HG03521 (cell line): ENCODE results near the gene RADIL.

Experiments used
- ATAC-seq: cut with Tn5 transposase; IDR thresholded peaks from one replicate; pipeline ENCODE4 v1.9.1; 2021; ENCODE audit warnings: mild to moderate bottlenecking, moderate library complexity; ENCODE audit not compliant: unreplicated experiment

The RADIL gene

DNA sequence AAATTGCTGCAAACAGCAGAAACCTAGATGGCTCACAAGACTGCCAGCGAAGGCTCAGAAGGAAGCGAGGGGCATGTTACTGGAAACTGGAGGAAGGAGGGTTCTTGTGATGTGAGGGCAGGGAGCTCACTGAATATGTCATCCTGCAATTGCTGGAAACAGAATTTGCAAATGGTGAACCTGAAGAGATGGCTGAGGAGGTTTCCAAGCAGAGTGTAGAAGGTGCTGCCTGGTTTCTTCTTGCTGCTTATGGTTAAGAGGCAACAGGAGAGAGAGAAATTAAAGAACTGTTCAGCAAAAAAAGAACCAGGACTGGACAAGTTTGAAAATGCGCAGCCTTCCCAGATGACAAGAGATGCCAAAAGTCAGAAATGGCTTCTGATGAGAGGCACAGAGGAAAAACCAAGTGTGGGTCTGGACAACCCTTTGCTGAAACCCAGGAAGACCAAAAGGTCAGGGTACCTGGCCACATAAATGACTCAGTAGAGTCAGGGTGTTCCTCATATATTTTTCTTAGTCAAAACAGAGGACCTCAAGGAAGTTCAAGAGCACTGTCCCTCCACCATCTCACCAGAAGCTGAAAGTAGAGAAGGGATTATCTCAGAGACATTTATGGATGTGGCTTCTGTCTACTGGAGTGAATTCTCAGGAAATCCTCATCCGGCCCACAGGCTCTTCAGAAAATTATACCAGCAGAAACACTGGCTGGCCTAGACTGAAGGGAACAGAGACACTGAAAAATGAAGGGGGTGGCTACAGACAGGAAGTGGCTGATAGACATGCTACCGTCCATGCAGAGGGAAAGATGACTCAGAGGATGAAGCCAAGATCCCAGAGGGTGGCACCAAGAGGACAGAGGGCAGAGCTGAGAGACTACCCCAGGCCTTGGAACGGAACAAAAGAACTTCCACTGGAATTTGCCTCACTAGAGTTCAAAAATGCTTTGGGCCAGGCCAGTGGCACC is 31.8 kb downstream of the RADIL start:
- no peak for ATAC-seq

DNA sequence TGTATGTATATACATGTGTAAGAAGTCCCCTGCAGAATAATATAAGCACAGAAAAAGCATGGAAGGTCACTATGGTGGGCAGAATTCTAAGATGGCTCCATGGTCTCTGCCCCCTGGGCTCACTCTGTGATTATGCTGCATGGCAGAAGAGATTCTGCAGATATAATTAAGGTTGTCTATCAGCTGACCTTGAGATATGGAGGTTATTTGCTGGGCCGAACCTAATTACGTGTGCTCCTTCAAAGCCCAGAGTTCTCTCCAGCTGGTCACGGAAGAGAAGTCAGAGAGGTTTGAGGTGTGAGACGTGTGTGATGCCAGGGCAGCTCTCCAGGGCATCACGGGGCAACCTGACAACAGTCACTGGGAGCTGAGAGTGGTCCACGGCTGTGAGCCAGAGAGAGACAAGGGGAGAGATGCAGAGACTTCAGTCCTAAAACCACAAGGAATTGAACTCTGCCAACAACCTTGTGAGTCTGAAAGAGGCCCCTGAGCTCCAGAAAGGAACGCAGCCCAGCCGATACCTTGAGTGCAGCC is 33.2 kb downstream of the RADIL start:
- no peak for ATAC-seq

DNA sequence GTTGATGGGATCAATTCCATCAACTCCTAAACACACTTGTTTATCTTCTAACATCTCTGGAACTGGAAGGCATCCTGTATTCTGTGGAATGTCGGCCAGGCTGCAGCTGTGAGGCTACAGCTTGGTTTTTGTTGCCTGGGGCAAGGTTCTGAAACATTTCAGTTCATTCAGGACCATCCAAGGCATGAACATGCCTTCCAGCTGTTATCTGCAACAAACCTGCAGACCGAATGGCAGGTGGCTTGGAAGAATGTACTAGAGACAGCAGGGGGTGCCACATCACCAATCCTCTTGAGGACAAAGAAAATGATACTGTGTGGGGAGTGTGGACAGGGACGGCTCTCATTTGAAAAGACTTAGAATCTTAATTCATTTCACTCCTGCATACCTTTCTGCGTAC is 34.1 kb downstream of the RADIL start:
- no peak for ATAC-seq

DNA sequence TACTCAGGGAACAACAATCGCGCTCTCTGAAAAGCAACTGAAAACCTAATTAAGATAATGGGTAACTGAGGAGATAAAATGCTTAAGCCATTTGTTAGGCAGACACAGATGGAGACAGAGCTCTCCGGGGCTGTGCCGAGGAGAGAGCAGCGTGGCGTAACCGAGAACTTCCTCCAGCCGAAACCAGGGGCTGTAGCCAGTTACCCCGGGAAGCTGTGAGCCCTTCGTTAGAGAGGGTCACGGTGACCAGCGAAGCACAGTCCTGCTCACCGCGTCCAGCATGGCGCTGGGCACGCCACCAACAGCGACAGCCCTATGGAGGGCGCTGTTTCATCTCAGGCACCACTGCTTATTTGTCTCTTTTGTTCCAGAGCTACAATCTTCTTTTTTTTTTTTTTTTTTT is 37.8 kb downstream of the RADIL start:
- ATAC-seq, result no peak

DNA sequence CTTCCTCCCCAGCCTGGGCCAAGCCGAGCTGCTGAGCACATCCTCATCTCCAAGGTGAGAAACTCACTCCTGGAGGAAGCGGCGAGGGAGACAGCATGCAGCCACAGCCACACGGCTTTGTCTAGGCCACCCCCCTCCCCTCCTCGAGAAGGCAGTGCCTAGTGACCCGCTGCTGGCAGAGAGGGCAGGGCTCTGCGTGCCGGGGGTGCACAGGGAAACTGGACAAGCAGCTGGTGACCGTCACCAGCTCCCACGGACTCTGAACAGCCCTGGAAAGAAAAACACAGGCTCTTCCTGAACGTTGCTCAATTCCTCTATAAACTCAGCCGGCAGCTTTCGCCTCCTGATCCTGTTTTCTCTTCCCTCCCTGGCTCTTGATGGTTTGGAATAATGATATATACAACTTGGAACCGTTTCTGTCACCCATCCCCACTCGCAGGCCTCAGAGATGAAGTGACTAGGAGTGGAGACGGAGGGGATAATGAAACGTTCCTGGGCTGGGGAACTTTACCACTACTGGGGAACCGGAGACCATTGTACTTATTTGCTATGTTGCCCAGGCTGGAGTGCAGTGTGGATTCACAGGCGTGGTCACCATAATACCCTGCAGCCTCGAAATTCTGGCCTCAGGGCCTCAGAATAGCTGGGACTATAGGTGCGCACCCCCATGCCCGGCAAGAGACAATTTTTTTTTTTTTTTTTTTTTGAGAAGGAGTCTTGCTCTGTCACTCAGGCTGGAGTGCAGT is 41.0 kb downstream of the RADIL start:
- ATAC-seq, result no peak

DNA sequence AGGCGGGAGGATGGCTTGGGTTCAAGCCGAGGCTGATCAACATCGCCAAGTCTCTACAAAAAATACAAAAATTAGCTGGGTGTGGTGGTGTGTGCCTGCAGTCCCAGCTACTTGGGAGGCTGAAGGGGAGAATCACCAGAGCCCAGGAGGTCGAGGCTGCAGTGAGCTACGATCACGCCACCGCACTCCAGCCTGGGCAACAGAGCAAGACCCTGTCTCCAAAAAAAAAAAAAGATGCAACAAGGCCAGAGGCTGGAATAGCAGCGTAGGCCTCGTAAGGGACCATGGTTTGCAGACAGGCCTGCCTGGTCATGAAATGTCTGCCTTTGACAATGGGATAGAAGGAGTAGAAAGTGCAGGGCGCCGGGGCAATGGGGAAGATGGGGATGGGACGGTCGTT is 41.7 kb downstream of the RADIL start:
- ATAC-seq, result no peak

DNA sequence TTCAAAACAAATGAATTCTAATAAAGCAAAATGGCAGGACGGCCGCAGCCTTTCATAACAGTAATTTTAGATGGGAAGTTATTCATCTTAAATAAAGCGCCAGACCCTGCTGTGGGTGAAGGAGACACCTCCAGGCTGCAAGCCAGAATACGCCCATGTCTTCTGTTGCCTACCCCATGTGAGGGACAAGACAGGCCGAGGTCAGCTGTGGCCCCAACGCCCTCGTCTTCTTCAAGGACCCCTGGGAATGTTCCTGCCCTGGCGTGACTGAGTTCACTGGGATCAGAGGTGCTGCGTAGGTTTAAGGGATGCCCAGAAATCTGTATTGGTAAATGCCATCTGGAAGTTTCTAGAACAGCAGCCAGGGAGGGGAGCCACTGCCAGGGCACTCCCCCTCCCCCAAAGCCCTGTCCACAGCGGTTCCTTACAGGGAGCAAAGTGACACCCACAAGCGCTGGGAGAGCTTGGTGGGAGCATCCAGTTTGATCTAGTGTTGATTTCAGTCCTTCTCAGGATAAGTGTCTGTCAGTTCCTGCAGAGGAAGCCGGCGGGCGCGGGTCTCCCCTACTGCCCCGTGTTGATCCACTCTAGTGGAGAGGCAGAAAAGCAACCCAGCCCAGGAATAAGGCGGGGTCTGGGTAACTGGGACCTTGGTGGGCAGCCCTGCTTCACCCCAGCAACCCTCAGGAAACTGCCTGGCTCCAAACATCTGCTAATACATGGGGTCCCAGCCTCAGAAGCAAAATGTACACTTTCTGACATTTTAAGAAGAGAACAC is 42.3 kb downstream of the RADIL start:
- ATAC-seq, result no peak

DNA sequence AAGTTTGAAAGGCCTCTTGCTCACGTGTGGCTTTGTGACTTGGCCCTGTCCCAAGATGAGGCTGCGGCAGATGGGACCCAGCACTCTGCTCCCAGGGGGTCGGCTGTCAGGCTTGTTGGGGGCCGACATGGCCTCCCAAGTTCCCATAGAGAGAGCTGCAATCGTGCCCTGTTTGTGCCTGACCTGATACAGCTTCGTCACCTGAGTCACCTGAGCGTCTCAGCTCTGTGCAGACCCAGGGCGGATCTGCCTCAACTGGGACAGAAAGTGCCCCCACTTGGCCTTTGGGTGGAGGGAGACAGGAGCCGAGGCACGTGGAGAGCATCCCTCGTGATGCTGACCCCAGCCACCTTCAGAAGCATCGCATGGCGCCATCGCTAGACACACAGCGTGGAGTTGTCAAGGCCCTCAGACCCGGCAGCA is 43.4 kb downstream of the RADIL start:
- ATAC-seq, result no peak

DNA sequence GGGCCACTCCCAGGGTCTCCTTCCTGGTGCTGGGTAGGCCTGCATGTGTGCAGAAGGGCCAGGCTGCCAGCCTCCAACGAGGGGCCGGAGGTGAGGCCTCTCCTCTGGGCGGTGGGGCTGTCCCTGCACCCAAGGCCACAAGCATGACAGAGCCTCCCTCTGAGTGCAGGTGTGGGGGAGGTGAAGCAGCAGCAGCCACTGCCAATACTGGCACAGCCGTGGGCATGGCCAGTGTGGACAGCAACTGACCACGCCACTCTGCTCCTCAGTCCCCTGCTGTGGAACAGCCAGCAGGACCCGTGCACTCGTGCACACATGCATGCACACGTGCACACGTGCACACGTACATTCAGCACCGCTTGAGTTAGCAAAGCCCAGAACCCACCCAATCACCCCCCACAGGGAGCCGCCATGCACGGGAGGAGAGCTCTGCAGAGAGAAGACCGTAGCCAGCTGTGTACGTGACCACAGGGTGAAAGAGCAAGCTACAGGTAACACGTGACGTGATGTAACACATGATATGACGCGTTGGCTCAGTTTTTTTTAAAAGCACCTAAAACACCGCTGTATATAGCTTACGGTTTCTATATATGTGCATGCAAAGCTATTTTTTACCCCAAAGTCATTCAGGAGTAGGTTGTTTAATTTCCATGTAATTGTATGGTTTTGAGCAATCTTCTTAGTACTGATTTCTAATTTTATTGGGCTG is 44.7 kb downstream of the RADIL start:
- no peak for ATAC-seq

DNA sequence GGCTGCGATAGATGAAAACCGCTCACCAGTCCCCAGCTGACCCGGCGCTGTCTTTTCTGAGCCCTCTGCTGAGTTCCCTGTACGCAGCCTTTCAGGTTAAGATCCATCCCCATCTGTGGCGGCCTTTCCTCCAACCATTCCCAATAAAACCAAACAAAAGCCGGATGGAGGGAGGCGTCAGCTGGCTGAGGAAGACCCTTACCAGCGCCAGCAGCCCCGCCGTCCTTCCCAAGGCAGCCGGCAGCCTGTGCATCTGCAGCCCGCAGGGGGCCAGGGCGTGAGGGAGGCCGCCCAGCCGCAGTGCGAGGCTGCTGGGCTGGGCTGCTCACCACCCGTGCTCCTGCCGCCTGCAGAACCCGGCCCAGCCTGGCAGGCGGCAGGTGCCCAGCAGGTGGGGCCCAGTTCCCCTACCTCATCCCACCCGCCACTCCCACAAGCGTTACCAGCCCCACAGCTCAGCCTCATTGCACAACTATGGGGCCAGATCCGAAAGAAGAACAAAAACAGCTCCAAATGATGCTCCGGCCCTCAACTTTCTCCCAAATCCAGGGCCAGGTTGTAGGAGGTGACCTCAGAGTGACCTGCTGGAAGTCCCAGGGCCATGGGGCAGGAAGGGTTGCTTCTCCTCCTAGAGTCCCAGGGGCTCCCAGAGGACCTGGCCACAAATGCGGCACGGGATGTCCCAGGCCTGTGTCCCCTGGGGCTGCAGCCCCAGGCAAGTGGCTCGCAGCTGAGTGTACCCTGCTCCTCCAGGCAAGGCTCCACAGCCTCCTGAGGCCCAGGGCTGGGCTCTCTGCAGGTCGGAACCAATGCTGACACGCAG is 45.5 kb downstream of the RADIL start:
- ATAC-seq, result no peak

DNA sequence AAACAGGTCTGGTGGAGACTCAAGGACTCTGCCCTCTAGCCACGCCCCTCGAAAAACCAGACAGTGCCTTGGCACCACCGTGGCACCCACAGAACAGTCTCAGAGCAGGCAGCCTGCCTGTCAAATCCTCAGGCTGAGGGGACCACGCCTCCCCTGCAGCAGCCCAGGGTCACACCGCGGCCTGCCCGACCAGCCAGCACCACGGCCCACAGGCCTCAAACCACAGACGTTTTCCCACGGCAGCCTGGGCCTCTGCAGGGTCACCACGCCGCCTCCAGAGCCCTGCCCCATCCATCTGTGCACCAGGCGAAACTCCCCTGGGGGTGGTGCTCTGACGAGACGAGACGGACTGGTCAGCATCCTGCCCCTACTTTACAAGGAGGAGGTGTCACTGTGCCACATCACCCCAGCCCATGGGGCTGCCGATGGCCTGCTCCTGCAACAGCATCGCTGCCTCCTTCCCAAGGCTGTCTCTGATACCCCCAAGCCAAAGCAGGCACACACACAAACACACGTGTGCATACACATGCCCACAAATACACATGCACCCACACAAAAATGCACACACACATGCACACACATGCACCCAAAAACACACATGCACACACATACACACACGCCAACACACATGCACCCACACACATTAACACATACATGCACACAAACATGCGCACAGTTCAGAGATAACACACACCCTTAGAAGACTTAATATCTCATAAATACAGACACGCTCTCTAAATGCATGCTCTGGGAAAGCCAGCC is 46.3 kb downstream of the RADIL start:
- no peak for ATAC-seq

DNA sequence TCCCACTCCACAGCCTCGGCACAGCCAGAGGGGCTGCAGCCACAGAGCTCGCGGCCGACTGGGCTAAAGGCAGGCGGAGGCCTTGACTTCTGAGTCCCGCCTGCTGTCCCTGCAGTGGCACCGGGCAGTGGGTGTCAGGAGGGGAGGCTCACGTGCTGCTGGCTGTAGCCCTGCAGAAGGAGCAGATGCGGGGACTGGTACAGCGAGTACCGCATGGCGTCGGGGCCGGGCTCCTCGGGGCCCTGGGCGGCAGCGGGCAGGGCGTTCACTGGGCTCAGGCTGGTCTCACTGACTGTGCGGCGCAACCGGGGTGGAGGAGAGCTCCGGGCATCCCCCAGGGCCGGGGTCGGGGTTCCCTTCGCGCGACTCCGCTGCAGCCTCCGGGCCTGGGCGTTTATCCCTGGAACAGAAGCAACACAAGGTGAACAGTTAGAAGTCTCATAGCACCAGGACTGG is 47.3 kb downstream of the RADIL start:
- ATAC-seq, result no peak

DNA sequence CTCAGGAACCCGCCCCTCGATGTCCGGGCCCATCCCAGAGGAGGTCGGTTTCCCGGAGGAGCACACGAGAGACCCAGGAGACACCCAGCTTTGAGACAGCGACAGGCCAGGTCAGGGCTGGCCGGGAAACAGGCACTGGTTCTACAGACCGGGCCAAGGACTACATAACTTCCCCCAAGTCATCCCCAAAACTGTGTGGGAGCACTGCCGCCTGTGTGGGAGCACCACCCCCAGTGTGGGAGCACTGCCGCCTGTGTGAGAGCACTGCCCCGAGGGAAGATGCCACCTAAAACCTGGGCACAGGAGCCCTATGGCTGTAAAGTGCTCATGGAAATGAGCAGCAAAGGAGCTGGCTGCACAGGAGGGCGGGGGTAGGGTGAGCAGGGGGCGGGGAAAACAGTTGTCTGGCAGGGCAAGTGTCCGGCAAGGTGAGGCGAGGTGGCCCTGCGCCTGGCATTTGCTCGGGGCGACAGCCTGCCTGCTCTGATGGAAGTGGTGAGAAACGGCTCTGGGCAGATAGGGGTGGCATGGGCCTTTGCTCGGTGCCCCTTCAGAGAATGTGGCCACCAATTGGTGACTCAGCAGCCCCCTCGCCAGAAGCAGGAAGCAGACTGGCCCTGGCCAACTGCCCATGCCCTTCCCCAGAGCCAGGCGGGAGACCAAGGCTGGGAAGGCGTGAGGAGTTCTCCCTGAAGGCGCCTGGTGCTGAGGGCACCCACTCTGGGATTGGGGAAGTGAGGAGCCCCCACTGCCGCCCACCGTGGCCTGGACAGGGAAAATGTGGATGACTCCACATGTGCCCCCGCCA is 47.9 kb downstream of the RADIL start:
- ATAC-seq, result no peak

DNA sequence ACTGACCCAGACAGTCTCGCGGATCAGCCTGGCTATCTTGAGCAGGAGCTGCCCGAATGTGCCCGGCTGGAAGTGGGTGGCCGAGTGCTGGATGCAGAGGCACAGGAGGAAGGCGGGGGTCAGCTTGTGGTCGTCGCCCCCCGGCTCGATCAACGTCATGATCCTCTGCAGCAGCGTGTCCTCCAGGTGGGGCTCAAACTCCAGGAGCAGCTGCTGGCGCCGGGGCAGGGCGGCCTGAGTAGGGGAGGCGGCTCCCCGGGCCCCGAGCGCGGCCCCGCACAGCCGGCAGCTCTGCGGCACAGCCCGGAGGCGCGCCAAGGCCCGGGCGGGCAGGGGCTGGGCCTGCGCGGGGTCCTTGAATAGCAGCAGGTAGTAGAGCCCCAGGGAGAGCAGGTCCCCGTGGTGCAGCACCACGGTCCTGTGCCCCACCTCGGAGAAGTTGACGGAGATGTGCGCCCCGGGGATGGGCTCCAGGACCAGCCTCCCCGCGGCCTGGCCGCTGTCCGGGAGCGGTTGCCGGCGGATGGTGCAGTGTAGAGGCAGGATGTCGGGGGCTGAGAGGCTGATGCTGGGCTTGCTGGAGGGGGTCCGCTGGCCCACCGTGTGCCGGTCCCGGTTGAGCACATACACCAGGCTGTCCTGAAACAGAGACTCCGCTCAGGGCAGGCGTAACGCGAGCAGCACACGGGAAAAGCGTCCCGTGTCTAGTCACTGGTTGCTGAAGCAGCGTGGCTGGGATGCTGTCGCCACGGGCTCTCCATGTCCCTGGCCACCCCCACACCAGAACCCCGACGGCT is 48.7 kb downstream of the RADIL start:
- ATAC-seq, result no peak

DNA sequence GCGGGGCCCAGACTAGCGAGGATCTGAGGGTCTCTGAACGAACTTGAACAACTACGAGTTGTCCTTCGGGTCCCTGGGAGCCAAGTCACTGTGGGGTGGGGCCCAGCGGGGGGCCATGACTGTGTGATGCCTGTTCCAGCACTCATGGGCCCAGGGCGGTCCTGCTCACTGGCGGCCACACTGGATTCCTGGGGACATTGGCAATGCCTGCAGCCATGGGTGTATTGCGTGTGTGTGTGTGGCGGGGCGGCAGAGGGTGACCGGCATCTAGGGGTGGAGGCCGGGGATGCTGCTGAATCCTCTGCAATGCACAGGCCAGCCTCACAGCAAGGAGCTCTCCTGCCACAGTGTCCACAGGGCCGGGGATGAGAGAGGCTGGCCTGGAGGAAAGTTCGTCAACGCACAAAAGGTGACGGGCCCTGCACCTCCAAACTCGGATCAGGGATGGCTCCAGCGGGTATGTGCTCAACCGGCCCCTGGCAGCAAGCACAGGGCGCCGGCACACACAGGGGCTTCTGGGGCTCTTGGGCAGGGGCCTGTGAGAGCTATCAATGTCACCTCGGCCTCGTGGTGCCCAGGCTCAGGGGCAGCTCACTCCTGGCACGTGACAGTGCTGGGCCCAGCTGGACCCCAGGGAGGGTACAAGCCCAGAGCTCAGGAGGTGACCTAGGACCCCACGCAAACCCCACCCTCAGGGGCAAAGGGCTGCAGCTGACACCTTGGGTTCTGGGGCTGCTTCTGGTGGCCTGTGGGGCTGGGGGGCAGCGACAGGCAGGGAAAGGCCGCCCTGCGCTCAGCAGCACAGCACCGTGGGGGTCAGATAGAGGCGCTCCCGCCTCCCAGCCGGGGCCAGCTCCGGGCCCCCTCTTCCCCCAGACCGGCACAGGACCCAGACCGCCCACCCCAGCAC is 49.6 kb downstream of the RADIL start:
- ATAC-seq, result no peak

DNA sequence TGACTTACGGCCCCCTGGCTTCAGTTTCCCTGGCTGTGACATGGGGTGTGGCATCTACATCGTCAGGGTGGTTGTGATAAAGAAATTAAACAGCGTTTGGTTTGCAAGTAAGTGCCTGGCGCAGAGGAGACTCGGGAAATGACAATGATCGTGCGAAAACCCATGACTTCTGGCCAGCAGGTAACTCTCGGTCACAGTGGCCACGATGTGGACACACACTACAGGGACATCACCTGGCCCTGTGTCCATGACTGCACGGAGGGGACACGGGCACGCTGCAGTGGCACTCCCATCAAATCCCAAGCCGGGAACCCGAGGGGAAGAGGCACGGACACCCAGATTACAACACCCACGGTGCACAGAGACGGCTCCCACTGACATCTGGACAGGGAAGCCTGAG is 50.3 kb downstream of the RADIL start:
- no peak for ATAC-seq
